ENCODE results near the gene NCF2.

NCF2 gene

GRCh38 chr1:183586455-183586854 is 3.8 kb downstream of the NCF2 start:
- no peak for TF ChIP-seq CTCF (IDR thresholded peaks at IDR 0.05; ENCODE audit: low read depth, low read length, missing control alignments)
- in situ Hi-C loops (cut with HindIII; ENCODE audit: low pct_ligation_motif_present, low sequenced_read_pairs) = no loop called here
- Histone ChIP-seq H3K36me3 (replicated peaks) (no peaks in the 10 kb centered on the region), H3K27ac (no peak overlapping the region), H3K4me3 (ENCODE audit: low read depth, low read length) (no peak overlapping the region), H3K27me3 (replicated peaks) (no peaks in the 10 kb centered on the region)
- DNase-seq = no peak

DNA sequence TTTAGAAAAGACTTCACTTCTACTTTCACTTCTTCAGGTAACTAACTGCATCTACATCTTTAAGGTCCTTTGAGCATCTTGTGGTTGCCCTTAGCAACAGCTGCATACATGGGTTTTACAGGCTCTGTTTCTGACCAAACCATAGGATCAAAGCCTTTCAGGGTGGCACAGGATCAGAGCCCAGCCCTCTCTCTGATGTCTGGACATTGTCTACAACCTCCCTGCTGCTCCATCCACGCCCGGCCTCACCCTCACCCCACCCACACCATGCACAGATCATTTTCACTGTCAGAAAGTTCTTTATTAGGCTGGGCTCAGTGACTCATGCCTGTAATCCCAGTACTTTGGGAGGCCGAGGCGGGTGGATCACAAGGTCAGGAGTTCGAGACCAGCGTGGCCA is 5.2 kb downstream of the NCF2 start:
- Histone ChIP-seq H3K27ac (no peak overlapping the region), H3K27me3 (replicated peaks) (no peaks in the 10 kb centered on the region), H3K36me3 (replicated peaks) (no peaks in the 10 kb centered on the region), H3K4me3 (ENCODE audit: low read depth, low read length) (no peak overlapping the region)
- DNase-seq = no peak
- in situ Hi-C loops (cut with HindIII; ENCODE audit: low pct_ligation_motif_present, low sequenced_read_pairs) = no loop called here
- TF ChIP-seq CTCF (IDR thresholded peaks at IDR 0.05; ENCODE audit: low read depth, low read length, missing control alignments) = no peak

- H3K4me3 ChIP-seq (ENCODE audit: low read depth, low read length) = no peak overlapping the region
- H3K27ac ChIP-seq = no peak overlapping the region
- H3K27me3 ChIP-seq (replicated peaks) = no peaks in the 10 kb centered on the region
- in situ Hi-C loops (cut with HindIII; ENCODE audit: low pct_ligation_motif_present, low sequenced_read_pairs) = no loop called here
- DNase-seq = no peak
- TF ChIP-seq CTCF (IDR thresholded peaks at IDR 0.05; ENCODE audit: low read depth, low read length, missing control alignments) = no peak
- no peaks in the 10 kb centered on the region for H3K36me3 ChIP-seq (replicated peaks)
Measured at GRCh38 chr1:183584147-183584546, 6.1 kb downstream of the NCF2 start.

DNA sequence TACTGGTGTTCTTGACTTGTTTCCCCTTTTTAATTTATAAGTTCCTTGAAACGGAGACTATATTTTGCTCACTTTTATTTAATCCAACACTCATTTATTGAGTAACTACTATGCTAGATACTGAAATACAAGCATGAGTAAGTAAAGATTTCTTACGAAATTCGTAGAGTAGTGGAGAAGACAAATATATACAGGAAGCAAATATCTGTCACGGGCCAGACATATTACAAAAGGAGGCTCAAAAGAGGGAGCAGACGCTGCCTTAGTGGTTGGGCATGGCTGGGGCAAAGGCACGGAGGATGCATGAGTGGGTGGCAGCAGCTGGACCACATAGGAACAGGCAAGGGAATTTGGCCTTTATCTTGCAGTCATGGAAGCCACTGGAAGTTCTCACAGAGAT is 6.8 kb downstream of the NCF2 start:
- in situ Hi-C loops (cut with HindIII; ENCODE audit: low pct_ligation_motif_present, low sequenced_read_pairs) = no loop called here
- no peaks in the 10 kb centered on the region for H3K36me3 ChIP-seq (replicated peaks)
- no peak overlapping the region for H3K27ac ChIP-seq
- H3K4me3 ChIP-seq (ENCODE audit: low read depth, low read length) = no peak overlapping the region
- no peaks in the 10 kb centered on the region for H3K27me3 ChIP-seq (replicated peaks)
- no peak for DNase-seq
- no peak for TF ChIP-seq CTCF (IDR thresholded peaks at IDR 0.05; ENCODE audit: low read depth, low read length, missing control alignments)

DNA sequence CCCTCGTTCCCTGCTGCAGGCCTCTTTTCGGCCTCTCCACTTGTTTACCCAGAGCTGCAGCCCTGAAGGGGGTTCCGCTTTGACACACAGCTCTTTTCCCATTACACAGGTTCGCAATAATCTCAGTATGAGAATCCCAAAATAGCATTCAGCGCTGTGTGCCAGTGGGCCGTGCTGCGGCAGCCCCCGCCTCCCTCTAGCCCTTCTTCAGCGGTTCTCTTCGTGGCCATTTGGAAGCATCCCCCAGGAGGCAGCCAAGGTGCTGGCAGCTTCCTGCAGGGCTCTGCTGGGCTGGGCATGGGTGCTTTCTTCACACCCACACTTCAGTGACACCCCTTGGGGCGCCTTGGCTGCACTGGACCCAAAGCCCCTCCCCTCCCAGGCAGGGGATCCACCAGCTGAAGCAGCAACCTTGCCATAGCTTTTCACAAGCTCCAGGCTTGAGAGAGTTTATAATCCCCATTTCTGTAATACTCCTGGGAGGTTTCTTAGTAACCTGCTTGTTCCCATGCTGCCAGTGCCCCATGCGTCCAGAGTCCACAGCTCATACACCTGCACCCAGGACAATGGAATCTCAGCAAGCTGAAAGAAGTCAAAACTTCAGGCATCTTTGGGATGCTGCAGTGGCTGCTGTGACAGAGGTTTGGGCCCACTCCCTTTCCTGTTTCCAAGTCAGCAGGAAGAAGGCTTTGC is 8.1 kb downstream of the NCF2 start:
- Histone ChIP-seq H3K27ac (no peak overlapping the region), H3K27me3 (replicated peaks) (no peaks in the 10 kb centered on the region)
- in situ Hi-C loops (cut with HindIII; ENCODE audit: low pct_ligation_motif_present, low sequenced_read_pairs) = no loop called here

More for the DNA sequence above, 8.1 kb downstream of the NCF2 start:
- H3K4me3 ChIP-seq (ENCODE audit: low read depth, low read length) = no peak overlapping the region
- H3K36me3 ChIP-seq (replicated peaks) = no peaks in the 10 kb centered on the region
- no peak for DNase-seq
- no peak for TF ChIP-seq CTCF (IDR thresholded peaks at IDR 0.05; ENCODE audit: low read depth, low read length, missing control alignments)

Measured in brain microvascular endothelial cell (primary cell).